Measurements from ENCODE around the gene COL4A2.

DNA sequence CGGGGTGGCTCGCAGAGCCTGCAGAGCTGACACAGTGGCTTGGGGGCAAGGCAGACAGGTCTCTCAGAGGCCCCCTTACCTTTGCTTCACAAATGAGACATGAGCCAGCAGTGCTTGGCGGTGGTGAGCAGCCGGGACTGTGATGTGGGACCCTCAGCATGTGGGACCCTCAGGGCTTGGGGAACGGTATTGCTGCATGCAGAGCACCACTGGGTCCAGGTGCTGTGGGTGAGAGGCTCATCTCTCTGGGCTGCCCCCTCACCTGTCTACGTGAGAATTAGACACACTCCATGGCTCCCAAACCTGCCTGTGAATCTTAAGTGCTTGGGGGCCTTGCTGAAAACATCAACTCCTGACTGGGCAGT is 106.6 kb downstream of the COL4A2 start:
- TF ChIP-seq, protein P1, sequence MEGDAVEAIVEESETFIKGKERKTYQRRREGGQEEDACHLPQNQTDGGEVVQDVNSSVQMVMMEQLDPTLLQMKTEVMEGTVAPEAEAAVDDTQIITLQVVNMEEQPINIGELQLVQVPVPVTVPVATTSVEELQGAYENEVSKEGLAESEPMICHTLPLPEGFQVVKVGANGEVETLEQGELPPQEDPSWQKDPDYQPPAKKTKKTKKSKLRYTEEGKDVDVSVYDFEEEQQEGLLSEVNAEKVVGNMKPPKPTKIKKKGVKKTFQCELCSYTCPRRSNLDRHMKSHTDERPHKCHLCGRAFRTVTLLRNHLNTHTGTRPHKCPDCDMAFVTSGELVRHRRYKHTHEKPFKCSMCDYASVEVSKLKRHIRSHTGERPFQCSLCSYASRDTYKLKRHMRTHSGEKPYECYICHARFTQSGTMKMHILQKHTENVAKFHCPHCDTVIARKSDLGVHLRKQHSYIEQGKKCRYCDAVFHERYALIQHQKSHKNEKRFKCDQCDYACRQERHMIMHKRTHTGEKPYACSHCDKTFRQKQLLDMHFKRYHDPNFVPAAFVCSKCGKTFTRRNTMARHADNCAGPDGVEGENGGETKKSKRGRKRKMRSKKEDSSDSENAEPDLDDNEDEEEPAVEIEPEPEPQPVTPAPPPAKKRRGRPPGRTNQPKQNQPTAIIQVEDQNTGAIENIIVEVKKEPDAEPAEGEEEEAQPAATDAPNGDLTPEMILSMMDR (IDR thresholded peaks at IDR 0.05), result no peak
- no peak for TF ChIP-seq POLR2A (IDR thresholded peaks at IDR 0.05)
